C4-2B (cell line): ENCODE results near the gene TLR5.

Experiments used
- ZFX ChIP-seq: fragments of 450-650 bp; IDR thresholded peaks from 2 replicates; pipeline ENCODE4 v1.6.1; 2017
- TF ChIP-seq, protein P1 (sequence below): fragments of 450-650 bp; conservative IDR thresholded peaks from 2 replicates; pipeline ENCODE4 v1.5.1; 2017; ENCODE audit warnings: mild to moderate bottlenecking

DNA sequence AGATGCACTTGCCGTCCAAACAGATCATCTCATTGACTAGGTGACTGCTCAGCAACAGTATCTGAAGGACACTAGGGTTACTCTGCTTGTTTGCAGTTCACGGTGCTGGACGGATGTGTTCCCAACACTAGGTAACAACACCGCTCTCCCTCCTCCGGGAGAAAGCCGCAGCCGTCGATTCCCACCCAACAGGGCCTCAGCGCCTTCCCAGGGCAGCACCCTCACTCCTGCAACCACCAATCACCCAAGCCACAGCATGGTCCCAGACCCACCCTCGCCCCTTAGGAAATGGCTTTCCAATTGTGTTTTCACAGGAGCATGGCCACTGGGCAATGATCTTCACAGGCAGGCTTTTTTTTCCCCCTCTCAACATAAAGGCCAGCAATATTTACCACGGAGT lies 779 bp downstream of the TLR5 start:
- TF ChIP-seq, protein P1, sequence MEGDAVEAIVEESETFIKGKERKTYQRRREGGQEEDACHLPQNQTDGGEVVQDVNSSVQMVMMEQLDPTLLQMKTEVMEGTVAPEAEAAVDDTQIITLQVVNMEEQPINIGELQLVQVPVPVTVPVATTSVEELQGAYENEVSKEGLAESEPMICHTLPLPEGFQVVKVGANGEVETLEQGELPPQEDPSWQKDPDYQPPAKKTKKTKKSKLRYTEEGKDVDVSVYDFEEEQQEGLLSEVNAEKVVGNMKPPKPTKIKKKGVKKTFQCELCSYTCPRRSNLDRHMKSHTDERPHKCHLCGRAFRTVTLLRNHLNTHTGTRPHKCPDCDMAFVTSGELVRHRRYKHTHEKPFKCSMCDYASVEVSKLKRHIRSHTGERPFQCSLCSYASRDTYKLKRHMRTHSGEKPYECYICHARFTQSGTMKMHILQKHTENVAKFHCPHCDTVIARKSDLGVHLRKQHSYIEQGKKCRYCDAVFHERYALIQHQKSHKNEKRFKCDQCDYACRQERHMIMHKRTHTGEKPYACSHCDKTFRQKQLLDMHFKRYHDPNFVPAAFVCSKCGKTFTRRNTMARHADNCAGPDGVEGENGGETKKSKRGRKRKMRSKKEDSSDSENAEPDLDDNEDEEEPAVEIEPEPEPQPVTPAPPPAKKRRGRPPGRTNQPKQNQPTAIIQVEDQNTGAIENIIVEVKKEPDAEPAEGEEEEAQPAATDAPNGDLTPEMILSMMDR, result no peak
- no peak for TF ChIP-seq ZFX
